Tibial artery (tissue), 4 donors: ENCODE results near the gene PALLD.

Experiments used
- DNase-seq, 2 donors: peaks; one replicate each; pipeline ENCODE4 v3.0.0-alpha.2; 2019
- H3K27ac ChIP-seq, 2 donors: fragments of 200-600 bp; sonication (generic) in 1 of 2; 1 replicate in 1 of 2; 2 replicates in 1 of 2; pipeline ENCODE4 v1.5.1; 2018 to 2019; ENCODE audit warnings: mild to moderate bottlenecking in 1 of 2
- H3K27me3 ChIP-seq, 2 donors: fragments of 200-600 bp; sonication (generic) in 1 of 2; one replicate each; pipeline versions ENCODE4 v1.5.1 to v1.6.0; 2016 to 2019
- H3K36me3 ChIP-seq, 3 donors: fragments of 200-600 bp; sonication (generic) in 2 of 3; one replicate each; pipeline ENCODE4 v1.5.1; 2016 to 2019; ENCODE audit warnings: mild to moderate bottlenecking in 2 of 3
- H3K4me1 ChIP-seq, 4 donors: fragments of 200-600 bp; sonication (generic) in 2 of 4; 1 replicate in 3 of 4; 2 replicates in 1 of 4; pipeline ENCODE4 v1.5.1; 2016 to 2019
- H3K4me3 ChIP-seq, 2 donors: fragments of 200-600 bp; sonication (generic) in 1 of 2; 1 replicate in 1 of 2; 2 replicates in 1 of 2; pipeline ENCODE4 v1.5.1; 2018 to 2019; ENCODE audit warnings: mild to moderate bottlenecking in 2 of 2
- H3K9me3 ChIP-seq, 3 donors: fragments of 200-600 bp; sonication (generic) in 1 of 3; one replicate each; pipeline ENCODE4 v1.5.1; 2016 to 2019
- CTCF ChIP-seq, 2 experiments: fragments of 200-600 bp in 1 of 2; fragments of 450-650 bp in 1 of 2; IDR thresholded peaks; one replicate each; pipeline ENCODE4 v1.5.1; 2017 to 2019; ENCODE audit warnings: antibody characterized with exemption in 2 of 2, mild to moderate bottlenecking in 1 of 2, moderate library complexity in 1 of 2
- intact Hi-C: fragments of 100-400 bp; cut with DNase I; formaldehyde crosslinking; loops from one replicate; pipeline ENCODE4 v1.15.0; 2023; ENCODE audit warnings: low total_unique reads

Gene PALLD

GRCh38 chr4:168892475-168892874, 395.6 kb downstream of the PALLD start:
- no peak for DNase-seq
- Histone ChIP-seq H3K36me3 (peaks cover 75 to 89% (median 83%) of the 10 kb centered on the region in 3 donors), H3K9me3 (no peaks in the 10 kb centered on the region), H3K27ac (peak overlapping the region in 1 of 2 donors; percentile 37), H3K4me3 (no peak overlapping the region), H3K27me3 (no peaks in the 10 kb centered on the region), H3K4me1 (peaks cover 0 to 62% (median 7%) of the 10 kb centered on the region in 4 donors)
- intact Hi-C loops: no loop called here
- TF ChIP-seq CTCF (IDR thresholded peaks at IDR 0.05): no peak

GRCh38 chr4:168893205-168893604, 396.4 kb downstream of the PALLD start:
- DNase-seq: no peak
- peaks cover 83 to 95% (median 90%) of the 10 kb centered on the region in 3 donors for H3K36me3 ChIP-seq
- peak overlapping the region; percentile 25 to 37 for H3K27ac ChIP-seq
- H3K4me1 ChIP-seq: peaks cover 0 to 55% (median 4%) of the 10 kb centered on the region in 4 donors
- no peak for TF ChIP-seq CTCF (IDR thresholded peaks at IDR 0.05)
- intact Hi-C loops: no loop called here
- H3K27me3 ChIP-seq: no peaks in the 10 kb centered on the region
- no peak overlapping the region for H3K4me3 ChIP-seq
- H3K9me3 ChIP-seq: no peaks in the 10 kb centered on the region

GRCh38 chr4:168893807-168894206, 397.0 kb downstream of the PALLD start:
- H3K27me3 ChIP-seq: no peaks in the 10 kb centered on the region
- peaks cover 0 to 49% (median 1%) of the 10 kb centered on the region in 4 donors for H3K4me1 ChIP-seq
- intact Hi-C loops: no loop called here
- H3K9me3 ChIP-seq: no peaks in the 10 kb centered on the region
- DNase-seq: no peak
- no peak for TF ChIP-seq CTCF (IDR thresholded peaks at IDR 0.05)
- no peak overlapping the region for H3K4me3 ChIP-seq
- H3K27ac ChIP-seq: peak overlapping the region; percentile 25 to 37
- peaks cover 89 to 95% (median 93%) of the 10 kb centered on the region in 3 donors for H3K36me3 ChIP-seq

- Histone ChIP-seq H3K36me3 (peaks cover 85 to 96% (median 92%) of the 10 kb centered on the region in 3 donors), H3K4me3 (no peak overlapping the region), H3K27me3 (no peaks in the 10 kb centered on the region), H3K9me3 (no peaks in the 10 kb centered on the region), H3K4me1 (peaks cover 0 to 14% (median 0%) of the 10 kb centered on the region in 4 donors), H3K27ac (peak overlapping the region; percentile 31 to 55)
- no peak for TF ChIP-seq CTCF (IDR thresholded peaks at IDR 0.05)
- DNase-seq: peak; percentile 84 to 88
- intact Hi-C loops: no loop called here
Observed at GRCh38 chr4:168900080-168900479, 403.2 kb downstream of the PALLD start.

GRCh38 chr4:168907119-168907698, 410.4 kb downstream of the PALLD start:
- Histone ChIP-seq H3K27ac (peak overlapping the region; percentile 46 to 64), H3K4me1 (peaks cover 0 to 65% (median 12%) of the 10 kb centered on the region in 4 donors), H3K36me3 (peaks cover 74 to 89% (median 86%) of the 10 kb centered on the region in 3 donors), H3K27me3 (no peaks in the 10 kb centered on the region), H3K4me3 (no peak overlapping the region), H3K9me3 (no peaks in the 10 kb centered on the region)
- intact Hi-C loops: loop anchor here (5.0 kb wide), 1 partner anchor 195 kb away; no protein-coding TSS in a partner anchor
- no peak for DNase-seq
- no peak for TF ChIP-seq CTCF (IDR thresholded peaks at IDR 0.05)
